ENCODE results near the gene ACOT9.

The ACOT9 gene

DNA sequence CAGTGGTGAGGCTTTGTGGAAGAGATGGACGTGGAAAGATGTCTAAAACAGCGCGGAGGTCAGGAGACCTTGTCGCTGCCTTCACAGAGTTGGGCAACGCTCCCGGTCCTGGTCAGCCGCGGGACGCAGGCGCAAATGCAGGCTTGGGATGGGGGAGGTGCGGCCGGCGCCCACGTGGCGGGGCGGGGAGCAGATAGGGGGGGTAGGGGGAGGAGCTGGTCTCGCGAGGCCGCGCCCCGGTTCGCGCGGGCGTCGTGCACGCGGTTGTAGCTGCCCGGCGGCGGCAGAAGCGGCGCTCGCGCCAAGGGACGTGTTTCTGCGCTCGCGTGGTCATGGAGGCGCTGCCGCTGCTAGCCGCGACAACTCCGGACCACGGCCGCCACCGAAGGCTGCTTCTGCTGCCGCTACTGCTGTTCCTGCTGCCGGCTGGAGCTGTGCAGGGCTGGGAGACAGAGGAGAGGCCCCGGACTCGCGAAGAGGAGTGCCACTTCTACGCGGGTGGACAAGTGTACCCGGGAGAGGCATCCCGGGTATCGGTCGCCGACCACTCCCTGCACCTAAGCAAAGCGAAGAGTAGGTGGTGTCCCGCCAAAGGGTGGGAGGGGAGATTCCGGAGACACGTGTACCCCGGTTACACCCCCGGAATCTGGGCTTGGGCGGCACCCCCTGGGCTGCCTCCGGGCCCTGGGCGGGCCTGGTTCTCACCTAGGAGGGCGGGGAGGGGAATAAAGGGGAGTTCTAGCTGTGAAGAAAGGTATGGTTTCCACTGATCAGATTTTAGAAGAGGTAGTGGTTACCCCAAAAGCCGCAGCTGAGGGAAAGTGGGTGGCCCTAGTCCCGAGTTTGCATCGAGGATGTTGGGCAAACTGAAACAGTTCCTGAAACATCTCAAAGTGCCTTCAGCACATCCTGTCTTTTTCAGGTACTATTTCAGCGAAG lies 75.6 kb downstream of the ACOT9 start, which contains the start of gene PRDX4:
TSS of gene PRDX4 (plus strand) at position 255 of the 939 bp plus-strand sequence. CDS start at position 333, 78 bp downstream.
- TF ChIP-seq, protein P1, sequence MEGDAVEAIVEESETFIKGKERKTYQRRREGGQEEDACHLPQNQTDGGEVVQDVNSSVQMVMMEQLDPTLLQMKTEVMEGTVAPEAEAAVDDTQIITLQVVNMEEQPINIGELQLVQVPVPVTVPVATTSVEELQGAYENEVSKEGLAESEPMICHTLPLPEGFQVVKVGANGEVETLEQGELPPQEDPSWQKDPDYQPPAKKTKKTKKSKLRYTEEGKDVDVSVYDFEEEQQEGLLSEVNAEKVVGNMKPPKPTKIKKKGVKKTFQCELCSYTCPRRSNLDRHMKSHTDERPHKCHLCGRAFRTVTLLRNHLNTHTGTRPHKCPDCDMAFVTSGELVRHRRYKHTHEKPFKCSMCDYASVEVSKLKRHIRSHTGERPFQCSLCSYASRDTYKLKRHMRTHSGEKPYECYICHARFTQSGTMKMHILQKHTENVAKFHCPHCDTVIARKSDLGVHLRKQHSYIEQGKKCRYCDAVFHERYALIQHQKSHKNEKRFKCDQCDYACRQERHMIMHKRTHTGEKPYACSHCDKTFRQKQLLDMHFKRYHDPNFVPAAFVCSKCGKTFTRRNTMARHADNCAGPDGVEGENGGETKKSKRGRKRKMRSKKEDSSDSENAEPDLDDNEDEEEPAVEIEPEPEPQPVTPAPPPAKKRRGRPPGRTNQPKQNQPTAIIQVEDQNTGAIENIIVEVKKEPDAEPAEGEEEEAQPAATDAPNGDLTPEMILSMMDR (IDR thresholded peaks at IDR 0.05; ENCODE audit: low read depth, low read length, missing control alignments) = no peak
- DNase-seq (ENCODE audit: low read depth) = peak; percentile 52
- H3K4me3 ChIP-seq (ENCODE audit: low read depth, low read length) = peak within 1 kb of the TSS; percentile 62

GRCh38 chrX:23666282-23666681 lies 76.8 kb downstream of the ACOT9 start:
- TF ChIP-seq, protein P1 (IDR thresholded peaks at IDR 0.05; ENCODE audit: low read depth, low read length, missing control alignments) = no peak
- no peak overlapping the region for H3K4me3 ChIP-seq (ENCODE audit: low read depth, low read length)
- no peak for DNase-seq (ENCODE audit: low read depth)

- TF ChIP-seq, protein P1 (IDR thresholded peaks at IDR 0.05; ENCODE audit: low read depth, low read length, missing control alignments) = no peak
- no peak overlapping the region for H3K4me3 ChIP-seq (ENCODE audit: low read depth, low read length)
- DNase-seq (ENCODE audit: low read depth) = no peak
Measured at GRCh38 chrX:23664496-23664895, 78.6 kb downstream of the ACOT9 start.

DNA sequence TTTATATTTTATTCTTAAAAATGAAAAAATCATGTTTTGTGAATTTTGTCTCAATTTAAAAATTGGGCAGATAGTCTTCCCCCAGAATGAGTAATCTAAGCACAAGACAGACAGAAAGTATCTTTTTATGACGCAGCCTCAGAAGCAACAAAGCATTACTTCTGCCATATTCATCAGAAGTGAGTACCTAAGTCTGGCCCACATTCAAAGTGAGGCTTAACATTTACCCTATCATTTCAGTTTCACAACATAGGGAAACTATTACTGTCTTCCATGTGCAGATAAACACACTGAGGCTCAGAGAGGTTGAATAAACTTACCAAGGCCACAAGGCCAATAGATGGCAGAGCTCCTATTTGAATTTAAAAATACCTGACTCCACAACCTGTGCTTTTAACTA lies 80.2 kb downstream of the ACOT9 start:
- H3K4me3 ChIP-seq (ENCODE audit: low read depth, low read length) = no peak overlapping the region
- peak; percentile 2 for DNase-seq (ENCODE audit: low read depth)
- TF ChIP-seq, protein P1 (IDR thresholded peaks at IDR 0.05; ENCODE audit: low read depth, low read length, missing control alignments) = no peak

- peak; percentile 10 for DNase-seq (ENCODE audit: low read depth)
- H3K4me3 ChIP-seq (ENCODE audit: low read depth, low read length) = no peak overlapping the region
- TF ChIP-seq, protein P1 (IDR thresholded peaks at IDR 0.05; ENCODE audit: low read depth, low read length, missing control alignments) = no peak
Measured at GRCh38 chrX:23662187-23662586, 80.9 kb downstream of the ACOT9 start.

DNA sequence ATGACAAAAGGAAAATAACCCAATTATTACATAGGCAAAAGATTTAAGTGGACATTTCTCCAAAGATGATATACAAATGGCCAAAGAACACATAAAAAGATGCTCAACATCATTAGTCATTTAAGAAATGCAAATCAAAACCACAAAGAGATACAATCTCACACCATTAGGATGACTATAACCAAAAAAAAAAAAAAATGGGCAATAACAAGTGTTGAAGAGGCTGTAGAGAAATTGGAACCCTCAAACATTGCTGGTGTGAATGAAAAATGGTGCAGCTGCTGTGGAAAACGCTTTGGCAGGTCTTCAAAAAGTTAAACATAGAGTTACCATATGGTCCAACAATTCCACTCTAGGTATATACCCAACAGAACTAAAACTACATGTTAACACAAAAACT lies 81.4 kb downstream of the ACOT9 start:
- no peak for DNase-seq (ENCODE audit: low read depth)
- TF ChIP-seq, protein P1 (IDR thresholded peaks at IDR 0.05; ENCODE audit: low read depth, low read length, missing control alignments) = no peak
- no peak overlapping the region for H3K4me3 ChIP-seq (ENCODE audit: low read depth, low read length)
